Coronary artery (tissue), 2 donors: ENCODE results near the gene MAST4.

Source experiments
- DNase-seq: peaks from one replicate; pipeline ENCODE4 v3.0.0-alpha.2; 2017; ENCODE audit warnings: low spot score
- H3K27ac ChIP-seq, 2 donors: fragments of 200-600 bp; sonication (generic); one replicate each; pipeline ENCODE4 v1.5.1; 2016 to 2019
- H3K4me3 ChIP-seq: fragments of 200-600 bp; sonication (generic); 2 replicates; pipeline ENCODE4 v1.5.1; 2016; ENCODE audit warnings: mild to moderate bottlenecking, moderate library complexity
- TF ChIP-seq, protein P1 (sequence below): fragments of 200-600 bp; sonication (generic); IDR thresholded peaks from one replicate; pipeline ENCODE4 v1.5.1; 2019; ENCODE audit warnings: antibody characterized with exemption

The MAST4 gene

DNA sequence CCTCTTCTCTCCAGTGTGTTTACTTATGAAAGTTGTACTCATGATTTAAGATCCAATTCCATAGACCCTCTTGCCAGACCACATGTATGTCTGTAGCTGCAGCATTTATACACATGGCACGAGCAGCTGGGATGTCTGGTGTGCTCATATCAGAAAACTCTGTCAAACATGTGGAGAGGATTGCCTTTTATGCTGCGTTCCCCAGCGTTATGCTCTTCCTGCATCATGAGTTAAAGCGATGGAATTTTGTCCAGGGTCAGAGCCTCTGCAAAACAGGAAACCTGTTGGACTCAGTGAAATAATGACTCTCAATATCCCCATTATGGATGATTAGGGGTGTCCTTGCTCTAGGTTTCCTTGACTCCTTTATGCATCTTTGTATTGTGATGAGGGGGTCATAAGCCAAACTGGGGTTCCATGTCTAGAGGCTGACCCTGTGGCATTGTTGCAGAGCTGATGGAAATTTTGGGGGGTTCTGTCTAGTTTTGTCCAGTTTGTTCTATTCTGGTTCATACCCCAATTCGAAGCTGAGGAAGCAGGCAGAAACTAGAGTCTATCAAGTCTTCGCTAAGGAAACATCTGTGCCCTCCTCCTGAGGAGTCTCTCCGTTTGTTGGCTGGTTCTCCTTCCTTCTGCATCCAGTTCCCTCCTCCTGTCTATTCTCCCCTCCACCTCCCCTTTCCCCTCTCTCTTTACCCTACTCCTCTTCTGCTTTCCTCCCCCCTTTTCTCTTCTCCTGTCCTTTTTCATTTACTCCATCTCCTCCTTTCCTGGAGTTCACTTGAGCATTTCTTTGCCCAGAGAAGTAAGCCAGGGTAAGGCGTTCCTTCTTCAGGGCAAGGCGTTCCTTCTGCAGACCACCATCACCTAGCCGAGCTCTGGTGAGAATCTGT is 252.8 kb downstream of the MAST4 start:
- DNase-seq: no peak
- Histone ChIP-seq H3K4me3 (no peak overlapping the region), H3K27ac (no peak overlapping the region)
- TF ChIP-seq, protein P1, sequence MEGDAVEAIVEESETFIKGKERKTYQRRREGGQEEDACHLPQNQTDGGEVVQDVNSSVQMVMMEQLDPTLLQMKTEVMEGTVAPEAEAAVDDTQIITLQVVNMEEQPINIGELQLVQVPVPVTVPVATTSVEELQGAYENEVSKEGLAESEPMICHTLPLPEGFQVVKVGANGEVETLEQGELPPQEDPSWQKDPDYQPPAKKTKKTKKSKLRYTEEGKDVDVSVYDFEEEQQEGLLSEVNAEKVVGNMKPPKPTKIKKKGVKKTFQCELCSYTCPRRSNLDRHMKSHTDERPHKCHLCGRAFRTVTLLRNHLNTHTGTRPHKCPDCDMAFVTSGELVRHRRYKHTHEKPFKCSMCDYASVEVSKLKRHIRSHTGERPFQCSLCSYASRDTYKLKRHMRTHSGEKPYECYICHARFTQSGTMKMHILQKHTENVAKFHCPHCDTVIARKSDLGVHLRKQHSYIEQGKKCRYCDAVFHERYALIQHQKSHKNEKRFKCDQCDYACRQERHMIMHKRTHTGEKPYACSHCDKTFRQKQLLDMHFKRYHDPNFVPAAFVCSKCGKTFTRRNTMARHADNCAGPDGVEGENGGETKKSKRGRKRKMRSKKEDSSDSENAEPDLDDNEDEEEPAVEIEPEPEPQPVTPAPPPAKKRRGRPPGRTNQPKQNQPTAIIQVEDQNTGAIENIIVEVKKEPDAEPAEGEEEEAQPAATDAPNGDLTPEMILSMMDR: no peak

DNA sequence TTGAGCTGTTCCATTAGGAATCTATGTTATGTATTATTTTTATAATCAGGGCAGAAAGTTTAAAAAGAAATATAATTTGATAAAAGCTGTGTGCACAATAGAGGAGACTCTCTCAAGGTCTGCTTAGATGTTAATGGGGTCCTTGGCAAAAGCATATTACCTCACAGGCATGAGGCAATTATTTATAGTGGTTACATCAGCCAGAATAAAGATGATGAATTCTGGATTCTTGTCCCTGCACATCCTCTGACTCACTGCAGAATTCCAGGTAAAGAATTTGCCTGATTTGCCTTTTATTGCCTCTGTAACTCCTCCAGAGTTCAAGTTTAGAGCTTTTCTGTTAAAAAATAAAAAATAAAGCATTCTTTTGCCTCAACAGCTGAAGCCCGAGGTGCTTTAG is 253.6 kb downstream of the MAST4 start:
- H3K4me3 ChIP-seq: no peak overlapping the region
- no peak overlapping the region for H3K27ac ChIP-seq
- no peak for DNase-seq
- TF ChIP-seq, protein P1: no peak

DNA sequence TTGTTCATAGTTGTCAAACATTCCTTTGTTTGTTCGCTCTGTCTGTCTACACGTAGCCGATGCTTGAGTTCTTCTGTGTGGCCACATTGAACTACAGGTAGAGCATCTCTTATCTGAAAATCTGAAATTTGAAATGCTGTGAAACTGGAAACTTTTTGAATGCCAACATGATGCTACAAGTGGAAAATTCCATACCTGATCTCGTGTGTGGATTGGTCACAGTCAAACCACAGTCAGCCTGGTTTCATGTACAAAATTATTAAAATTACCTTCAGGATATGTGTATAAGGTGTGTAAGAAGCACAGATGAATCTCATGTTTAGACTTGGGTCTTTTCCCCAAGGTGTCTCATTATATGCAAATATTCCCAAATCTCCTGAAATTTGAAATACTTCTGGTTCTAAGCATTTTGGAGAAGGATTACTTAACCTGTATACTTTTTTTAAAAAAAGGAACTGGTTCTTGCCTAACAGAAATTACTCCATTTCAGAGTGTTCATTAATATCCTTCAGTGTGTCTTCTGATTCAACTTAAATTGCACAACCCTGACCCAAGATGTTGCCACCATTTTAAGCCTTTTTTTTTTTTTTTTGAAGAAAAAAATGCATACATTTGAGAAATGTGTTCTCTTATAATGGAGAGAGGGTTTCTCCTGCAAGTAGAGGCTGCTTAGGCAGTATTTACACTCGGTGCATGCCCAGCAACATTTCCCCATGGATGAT is 254.3 kb downstream of the MAST4 start:
- H3K27ac ChIP-seq: no peak overlapping the region
- TF ChIP-seq, protein P1: no peak
- no peak for DNase-seq
- no peak overlapping the region for H3K4me3 ChIP-seq

DNA sequence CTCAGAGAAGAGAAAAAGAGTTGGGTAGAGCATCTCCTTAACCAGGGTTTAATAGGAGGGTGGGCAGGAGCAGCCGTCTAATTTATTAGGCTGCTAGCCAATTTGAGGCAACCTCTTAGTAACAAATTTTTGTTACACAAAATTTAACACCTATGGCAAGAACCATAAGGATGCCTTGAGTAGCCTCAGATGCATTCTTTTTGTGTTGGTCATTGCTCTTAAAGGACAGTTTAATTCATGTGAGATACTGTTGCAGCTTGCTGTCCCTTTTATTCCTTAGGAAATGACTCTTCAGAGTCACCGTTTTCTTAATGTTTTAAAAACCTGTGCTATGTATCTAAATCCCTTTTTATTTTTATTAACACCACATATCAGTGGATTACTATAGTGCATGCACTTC is 255.1 kb downstream of the MAST4 start:
- no peak overlapping the region for H3K4me3 ChIP-seq
- no peak for DNase-seq
- H3K27ac ChIP-seq: no peak overlapping the region
- TF ChIP-seq, protein P1: no peak

DNA sequence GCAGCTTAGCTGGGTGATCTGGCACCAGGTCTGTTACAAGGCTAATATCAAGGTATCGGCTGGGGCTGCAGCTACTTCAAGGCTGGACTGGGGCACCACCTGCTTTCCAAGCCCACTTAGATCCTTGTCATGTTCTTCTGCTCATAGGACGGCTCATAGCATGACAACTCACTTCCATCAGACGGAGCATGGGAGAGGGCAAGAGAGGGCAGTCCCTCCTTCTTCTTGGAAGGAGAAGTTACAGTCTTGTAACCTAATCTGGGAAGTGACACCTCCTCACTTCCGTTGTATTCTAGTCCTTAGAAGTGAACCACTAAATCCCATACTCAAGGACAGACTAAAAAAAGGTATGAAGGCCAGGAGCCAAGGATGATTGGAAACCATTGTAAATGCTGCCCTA is 258.2 kb downstream of the MAST4 start:
- TF ChIP-seq, protein P1: no peak
- Histone ChIP-seq H3K27ac (no peak overlapping the region), H3K4me3 (no peak overlapping the region)
- DNase-seq: no peak

DNA sequence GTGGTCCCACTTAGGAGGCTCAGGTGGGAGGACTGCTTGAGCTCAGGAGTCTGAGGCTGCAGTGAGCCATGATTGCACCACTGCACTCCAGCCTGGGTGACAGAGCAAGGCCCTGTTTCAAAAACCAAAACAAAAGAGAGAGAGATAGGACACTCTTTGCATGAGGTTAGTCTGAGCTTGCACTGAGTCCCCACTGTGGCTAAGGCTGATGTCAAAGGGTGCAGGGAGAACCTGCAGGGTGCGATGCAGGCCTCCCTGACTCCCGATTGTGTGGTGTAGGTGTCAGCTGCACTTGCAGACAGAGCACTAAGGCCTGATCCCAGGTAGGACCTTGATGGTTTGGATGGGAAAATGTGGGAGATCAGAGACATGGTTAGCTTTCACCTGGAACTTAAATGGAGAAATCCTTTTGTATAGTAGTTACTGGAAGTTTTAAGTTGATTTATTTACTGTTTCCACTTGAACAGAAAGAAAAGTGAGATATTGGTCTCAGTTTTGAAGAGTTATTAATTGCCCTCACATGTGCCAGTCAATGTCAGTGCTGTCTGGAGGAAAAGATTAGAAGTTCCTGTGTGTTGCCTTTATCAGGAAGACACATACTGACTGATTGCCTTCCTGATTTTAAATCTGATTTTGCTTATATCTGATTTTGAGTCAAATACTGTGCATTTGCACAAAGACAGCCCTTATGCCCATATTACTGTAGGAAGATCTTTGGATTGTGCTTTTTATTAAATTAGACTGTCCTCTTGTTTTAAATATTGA is 260.0 kb downstream of the MAST4 start:
- Histone ChIP-seq H3K27ac (no peak overlapping the region), H3K4me3 (no peak overlapping the region)
- no peak for DNase-seq
- TF ChIP-seq, protein P1: no peak
